ENCODE results near the gene SPACA4.

SPACA4 gene

GRCh38 chr19:48634424-48635262 lies 28.1 kb downstream of the SPACA4 start:
- no peak for TF ChIP-seq CTCF (IDR thresholded peaks at IDR 0.05; ENCODE audit: control insufficient read depth, extremely low read depth, insufficient read depth)
- H3K4me3 ChIP-seq (ENCODE audit: low read depth, low read length) = peak overlapping the region; percentile 43
- peak; percentile 89 for DNase-seq (ENCODE audit: low read depth)

DNA sequence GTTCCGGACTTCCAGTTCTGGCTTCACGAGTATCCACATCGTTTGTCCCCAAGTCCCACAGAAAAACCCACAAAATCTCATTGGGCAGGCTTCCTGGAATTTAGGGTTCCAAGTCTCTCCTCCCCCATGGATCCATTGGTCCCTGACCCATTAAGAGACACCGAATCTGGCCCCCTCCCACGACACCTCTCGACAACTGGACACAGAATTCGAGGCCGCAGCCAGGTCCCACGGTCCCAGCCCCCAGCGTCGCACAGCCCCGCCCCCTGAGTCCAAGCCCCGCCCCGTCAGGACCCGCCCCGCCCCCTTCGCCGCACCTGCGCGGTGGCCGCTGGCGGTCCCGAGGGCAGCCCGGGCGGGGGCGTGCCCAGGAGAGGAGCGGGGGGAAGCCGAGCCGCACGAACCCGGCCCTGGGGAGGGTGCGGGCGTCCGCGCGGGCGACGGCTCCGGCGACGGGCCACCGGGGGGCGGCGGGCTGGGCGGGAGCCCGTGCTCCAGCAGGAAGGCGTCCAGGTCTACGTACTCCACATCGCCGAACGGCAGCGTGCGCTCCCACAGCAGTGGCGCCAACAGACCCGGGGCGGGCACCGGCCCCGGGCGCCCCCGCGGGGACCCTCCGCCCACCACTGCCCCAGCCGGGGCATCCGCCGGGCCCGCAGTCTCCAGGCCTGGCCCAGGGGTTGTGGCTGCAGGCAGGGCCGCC lies 28.9 kb downstream of the SPACA4 start:
- peak overlapping the region; percentile 72 for H3K4me3 ChIP-seq (ENCODE audit: low read depth, low read length)
- no peak for DNase-seq (ENCODE audit: low read depth)
- no peak for TF ChIP-seq CTCF (IDR thresholded peaks at IDR 0.05; ENCODE audit: control insufficient read depth, extremely low read depth, insufficient read depth)

DNA sequence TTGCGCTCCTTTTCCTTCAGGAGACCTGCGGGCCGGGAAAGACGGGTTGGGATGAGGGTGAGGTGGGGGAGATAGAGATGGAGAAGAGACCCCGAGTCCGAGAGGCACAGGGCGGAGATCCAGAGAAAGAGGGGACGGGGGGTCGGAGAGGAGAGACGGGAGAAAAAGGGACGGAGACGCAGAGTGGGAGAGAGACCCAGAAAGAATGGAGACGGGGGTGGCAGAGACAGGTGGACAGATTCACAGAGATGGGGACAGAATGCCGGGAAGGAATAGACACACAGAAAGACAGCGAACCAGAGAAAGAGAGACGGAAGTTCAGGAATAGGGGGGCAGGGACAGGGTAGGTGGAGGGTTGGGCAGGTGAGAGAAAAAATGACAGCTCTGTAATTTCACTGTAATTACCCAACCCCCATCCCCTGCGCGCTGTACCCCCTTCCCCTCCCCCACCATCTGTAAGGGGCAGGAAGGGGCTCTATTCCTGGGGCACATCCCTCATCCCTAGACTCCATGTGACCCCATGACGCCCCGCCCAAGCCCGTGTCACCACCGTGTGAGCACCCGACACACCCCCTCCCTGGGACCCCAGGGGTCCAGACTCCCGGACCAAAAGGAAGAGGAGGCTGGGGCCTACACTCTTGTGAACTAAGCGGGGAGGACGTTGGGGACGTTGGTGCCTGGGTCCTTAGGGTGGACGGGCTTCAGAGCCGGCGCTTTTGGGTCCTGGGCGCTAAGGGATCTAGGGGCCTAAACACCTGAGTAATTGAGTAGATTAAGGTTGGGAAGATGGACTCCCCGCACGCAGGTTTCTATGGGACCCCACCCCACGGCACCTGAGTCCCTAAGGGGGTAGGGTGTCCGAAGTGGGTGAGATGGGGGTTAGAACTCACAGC lies 29.7 kb downstream of the SPACA4 start:
- TF ChIP-seq CTCF (IDR thresholded peaks at IDR 0.05; ENCODE audit: control insufficient read depth, extremely low read depth, insufficient read depth) = no peak
- DNase-seq (ENCODE audit: low read depth) = no peak
- peak overlapping the region; percentile 72 for H3K4me3 ChIP-seq (ENCODE audit: low read depth, low read length)

- H3K4me3 ChIP-seq (ENCODE audit: low read depth, low read length) = peak within 1 kb of the TSS; percentile 72
- no peak for TF ChIP-seq CTCF (IDR thresholded peaks at IDR 0.05; ENCODE audit: control insufficient read depth, extremely low read depth, insufficient read depth)
- DNase-seq (ENCODE audit: low read depth) = no peak
Measured at GRCh38 chr19:48636859-48637448, 30.4 kb downstream of the SPACA4 start, which contains the start of gene DBP. TSS of gene DBP (minus strand) at chr19:48637379. CDS start at chr19:48636994, 385 bp downstream.

- H3K4me3 ChIP-seq (ENCODE audit: low read depth, low read length) = peak overlapping the region; percentile 72
- no peak for TF ChIP-seq CTCF (IDR thresholded peaks at IDR 0.05; ENCODE audit: control insufficient read depth, extremely low read depth, insufficient read depth)
- peak; percentile 95 for DNase-seq (ENCODE audit: low read depth)
Measured at GRCh38 chr19:48637449-48637947, 31.0 kb downstream of the SPACA4 start.
